Fibroblast of lung (primary cell): ENCODE results near the gene C16orf74. TPM values are rescaled to one million over a fixed set of nuclear protein-coding genes. Genes with fewer than 3 reads are reported as not detected.

Source experiments
- DNase-seq, 2 donors: peaks; one replicate each; pipeline versions ENCODE4 v3.0.0 to v3.0.0-alpha.2; 2010; ENCODE audit warnings: low read depth in 2 of 2
- H2AFZ ChIP-seq: 2 replicates; pipeline ENCODE4 v1.5.1; 2012; ENCODE audit warnings: low read length, control low read depth, inconsistent platforms
- H3K27ac ChIP-seq: 2 replicates; pipeline ENCODE4 v1.5.1; 2011; ENCODE audit warnings: low read length, control low read depth; ENCODE audit not compliant: insufficient read depth
- H3K27me3 ChIP-seq: 2 replicates; pipeline ENCODE4 v1.5.1; 2011; ENCODE audit warnings: mild to moderate bottlenecking, low read length; ENCODE audit not compliant: control insufficient read depth, insufficient read depth
- H3K36me3 ChIP-seq: 2 replicates; pipeline ENCODE4 v1.5.1; 2011; ENCODE audit warnings: low read length; ENCODE audit not compliant: control insufficient read depth, insufficient read depth
- H3K4me1 ChIP-seq: 2 replicates; pipeline ENCODE4 v1.5.1; 2011; ENCODE audit warnings: low read length; ENCODE audit not compliant: control insufficient read depth, insufficient read depth; ENCODE audit errors: extremely low read depth
- H3K4me2 ChIP-seq: 2 replicates; pipeline ENCODE4 v1.5.1; 2011; ENCODE audit warnings: low read length, control low read depth; ENCODE audit not compliant: insufficient read depth; ENCODE audit errors: extremely low read depth
- H3K4me3 ChIP-seq, 4 experiments: fragments of 200-600 bp in 1 of 4; sonication (generic) in 1 of 4; replicated peaks in 1 of 4; 2 replicates each; pipeline ENCODE4 v1.5.1; 2011 to 2016; ENCODE audit warnings: low read length in 4 of 4, low read depth in 3 of 4, mild to moderate bottlenecking in 3 of 4, control low read depth in 2 of 4, inconsistent platforms in 1 of 4, mixed read lengths in 1 of 4; ENCODE audit not compliant: insufficient read depth in 1 of 4; ENCODE audit errors: control extremely low read depth in 1 of 4
- H3K79me2 ChIP-seq: 2 replicates; pipeline ENCODE4 v1.5.1; 2012; ENCODE audit warnings: mild to moderate bottlenecking, low read length, inconsistent platforms; ENCODE audit not compliant: control insufficient read depth, insufficient read depth
- H3K9ac ChIP-seq: 2 replicates; pipeline ENCODE4 v1.5.1; 2011; ENCODE audit warnings: mild to moderate bottlenecking, low read length, control low read depth; ENCODE audit not compliant: insufficient read depth
- H3K9me3 ChIP-seq: 2 replicates; pipeline ENCODE4 v1.5.1; 2012; ENCODE audit warnings: low read depth, low read length; ENCODE audit not compliant: control insufficient read depth, insufficient read depth
- H4K20me1 ChIP-seq: 2 replicates; pipeline ENCODE4 v1.5.1; 2011; ENCODE audit warnings: low read length; ENCODE audit not compliant: control insufficient read depth, insufficient read depth; ENCODE audit errors: extremely low read depth
- EZH2 ChIP-seq: IDR thresholded peaks from 2 replicates; pipeline ENCODE4 v1.5.1; 2012; ENCODE audit warnings: low read length, control low read depth, mild to moderate bottlenecking; ENCODE audit errors: missing control alignments
- polyA plus RNA-seq, 2 donors: library from polyadenylated mRNA; depleted of rRNA in 1 of 2; stranded (reverse) in 1 of 2; unstranded in 1 of 2; fragments of >200 nt; gene quantifications; 2 replicates each; pipeline ENCODE4 v1.2.1, GENCODE V29; 2011 to 2012; ENCODE audit warnings: missing spikeins in 1 of 2
- total RNA-seq: library from RNA; depleted of rRNA; stranded (reverse); fragments of >200 nt; gene quantifications from 2 replicates; pipeline ENCODE4 v1.2.1, GENCODE V29; 2014
- TF ChIP-seq, protein P1 (sequence below), 2 donors: IDR thresholded peaks in 1 of 2; conservative IDR thresholded peaks in 1 of 2; 1 replicate in 1 of 2; 2 replicates in 1 of 2; pipeline ENCODE4 v1.5.1; 2011 to 2012; ENCODE audit warnings: low read length in 2 of 2, control low read depth in 1 of 2, inconsistent platforms in 1 of 2, low read depth in 1 of 2, mild to moderate bottlenecking in 1 of 2

The C16orf74 gene
- total and polyA plus RNA-seq, 2 donors (not counting 1 experiment from before 2014, with no cell fraction given): 4.6 to 6.4 TPM

DNA sequence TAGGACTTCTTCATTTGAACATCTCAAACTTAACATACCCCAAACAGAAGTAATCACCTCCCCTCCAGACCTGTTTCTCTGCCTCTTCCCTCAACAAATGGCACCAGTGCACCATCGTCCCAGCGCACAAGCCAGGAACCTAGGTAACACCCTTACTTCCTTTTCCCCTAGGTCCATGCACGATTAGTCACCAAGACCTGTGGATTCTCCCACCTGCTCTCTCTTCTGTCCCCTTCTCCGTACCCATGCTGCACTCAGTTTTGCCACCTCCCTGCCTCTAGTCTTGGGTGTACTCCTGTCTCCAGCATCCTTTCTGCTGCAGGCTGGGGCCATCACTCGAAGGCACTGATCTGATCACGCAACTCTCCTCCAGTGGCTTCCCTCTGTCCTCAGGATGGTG lies 45.3 kb upstream of the C16orf74 start:
- H3K36me3 ChIP-seq: peaks cover 19% of the 10 kb centered on the region
- no peaks in the 10 kb centered on the region for H4K20me1 ChIP-seq
- H3K4me3 ChIP-seq: no peak overlapping the region

DNA sequence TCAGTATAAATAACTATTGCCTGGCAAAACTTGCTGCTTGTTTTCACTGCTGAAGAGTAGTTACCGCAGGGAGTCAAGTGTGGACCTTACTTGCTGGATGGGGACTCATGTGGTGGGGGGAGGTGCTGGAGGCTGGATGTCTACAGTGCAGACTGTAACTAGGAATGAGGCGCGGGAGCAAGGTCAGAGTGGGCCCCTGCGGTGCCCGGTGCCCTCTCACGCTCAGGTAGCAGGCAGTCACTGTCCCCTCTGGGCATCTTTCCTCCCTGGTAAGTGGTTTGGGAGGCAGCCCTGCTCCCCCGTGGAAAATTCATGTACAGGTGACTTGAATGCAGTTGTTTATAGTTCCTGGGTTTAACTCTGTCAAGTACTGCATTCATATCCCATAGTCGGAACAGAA lies 43.8 kb upstream of the C16orf74 start:
- H3K9me3 ChIP-seq: no peaks in the 10 kb centered on the region
- no peak for DNase-seq
- no peak overlapping the region for H3K9ac ChIP-seq
- no peak overlapping the region for H3K4me2 ChIP-seq
- H3K27me3 ChIP-seq: no peaks in the 10 kb centered on the region
- TF ChIP-seq, protein P1, sequence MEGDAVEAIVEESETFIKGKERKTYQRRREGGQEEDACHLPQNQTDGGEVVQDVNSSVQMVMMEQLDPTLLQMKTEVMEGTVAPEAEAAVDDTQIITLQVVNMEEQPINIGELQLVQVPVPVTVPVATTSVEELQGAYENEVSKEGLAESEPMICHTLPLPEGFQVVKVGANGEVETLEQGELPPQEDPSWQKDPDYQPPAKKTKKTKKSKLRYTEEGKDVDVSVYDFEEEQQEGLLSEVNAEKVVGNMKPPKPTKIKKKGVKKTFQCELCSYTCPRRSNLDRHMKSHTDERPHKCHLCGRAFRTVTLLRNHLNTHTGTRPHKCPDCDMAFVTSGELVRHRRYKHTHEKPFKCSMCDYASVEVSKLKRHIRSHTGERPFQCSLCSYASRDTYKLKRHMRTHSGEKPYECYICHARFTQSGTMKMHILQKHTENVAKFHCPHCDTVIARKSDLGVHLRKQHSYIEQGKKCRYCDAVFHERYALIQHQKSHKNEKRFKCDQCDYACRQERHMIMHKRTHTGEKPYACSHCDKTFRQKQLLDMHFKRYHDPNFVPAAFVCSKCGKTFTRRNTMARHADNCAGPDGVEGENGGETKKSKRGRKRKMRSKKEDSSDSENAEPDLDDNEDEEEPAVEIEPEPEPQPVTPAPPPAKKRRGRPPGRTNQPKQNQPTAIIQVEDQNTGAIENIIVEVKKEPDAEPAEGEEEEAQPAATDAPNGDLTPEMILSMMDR (conservative IDR thresholded peaks at IDR 0.05 in 1 of 2, IDR thresholded peaks at IDR 0.05 in 1 of 2; ENCODE audit: low read depth in 1 of 2, low read length in 2 of 2): no peak
- TF ChIP-seq EZH2: no peak
- no peak overlapping the region for H3K27ac ChIP-seq
- H3K79me2 ChIP-seq: peaks cover 89% of the 10 kb centered on the region
- no peak overlapping the region for H2AFZ ChIP-seq
- H4K20me1 ChIP-seq: no peaks in the 10 kb centered on the region
- H3K36me3 ChIP-seq: peaks cover 19% of the 10 kb centered on the region
- H3K4me3 ChIP-seq: no peak overlapping the region
- no peaks in the 10 kb centered on the region for H3K4me1 ChIP-seq

More for the DNA sequence above, 45.3 kb upstream of the C16orf74 start:
- no peak for DNase-seq
- TF ChIP-seq, protein P1 (conservative IDR thresholded peaks at IDR 0.05 in 1 of 2, IDR thresholded peaks at IDR 0.05 in 1 of 2; ENCODE audit: low read depth in 1 of 2, low read length in 2 of 2): no peak
- no peak for TF ChIP-seq EZH2
- Histone ChIP-seq H3K27ac (no peak overlapping the region), H2AFZ (no peak overlapping the region), H3K79me2 (peaks cover 94% of the 10 kb centered on the region), H3K9ac (no peak overlapping the region), H3K9me3 (no peaks in the 10 kb centered on the region), H3K4me1 (peaks cover 3% of the 10 kb centered on the region), H3K27me3 (no peaks in the 10 kb centered on the region), H3K4me2 (no peak overlapping the region)

DNA sequence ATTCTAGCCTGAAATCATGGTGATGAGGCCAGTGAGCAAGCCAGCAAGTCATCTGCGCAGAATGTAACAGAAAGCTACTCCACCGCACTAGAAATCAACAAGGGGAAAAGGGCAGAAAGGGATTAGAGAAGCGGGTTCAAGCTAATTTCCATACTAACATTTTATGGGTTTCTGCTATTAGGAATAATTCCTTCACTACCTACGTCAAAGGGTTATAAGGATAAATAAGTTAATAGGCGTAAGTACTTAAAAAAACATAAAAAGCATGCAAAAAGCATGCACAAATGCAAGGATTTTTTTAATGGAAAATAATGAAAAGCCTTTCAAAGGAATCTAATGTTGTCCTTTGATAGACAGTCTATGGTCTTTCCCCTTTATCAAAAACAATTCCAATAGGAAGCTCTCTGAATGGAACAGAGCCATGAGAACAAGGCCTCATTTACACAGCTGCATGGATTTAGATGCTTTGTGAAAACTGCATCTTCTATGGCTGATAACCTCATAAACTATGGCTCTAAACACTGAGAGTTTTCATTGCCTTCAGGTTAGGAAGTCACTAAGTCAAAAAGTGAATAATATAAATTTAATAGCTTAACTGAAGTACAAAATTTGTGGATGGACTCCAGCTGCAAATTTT lies 42.9 kb upstream of the C16orf74 start:
- TF ChIP-seq EZH2: no peak
- TF ChIP-seq, protein P1 (conservative IDR thresholded peaks at IDR 0.05 in 1 of 2, IDR thresholded peaks at IDR 0.05 in 1 of 2; ENCODE audit: low read depth in 1 of 2, low read length in 2 of 2): no peak
- no peaks in the 10 kb centered on the region for H3K4me1 ChIP-seq
- H3K36me3 ChIP-seq: peaks cover 22% of the 10 kb centered on the region
- no peaks in the 10 kb centered on the region for H4K20me1 ChIP-seq
- H3K27ac ChIP-seq: no peak overlapping the region
- no peak overlapping the region for H2AFZ ChIP-seq
- DNase-seq: no peak
- H3K27me3 ChIP-seq: no peaks in the 10 kb centered on the region
- H3K79me2 ChIP-seq: peaks cover 85% of the 10 kb centered on the region
- no peak overlapping the region for H3K4me3 ChIP-seq
- H3K4me2 ChIP-seq: no peak overlapping the region
- no peak overlapping the region for H3K9ac ChIP-seq
- no peaks in the 10 kb centered on the region for H3K9me3 ChIP-seq
